Activated CD4-positive, alpha-beta T cell treated with anti-CD3 and anti-CD28 coated beads, Interleukin-2, amount 50 U/mL, for 48 hours (primary cell): ENCODE measurements around the gene CUX1.
"Not testable (repeated sequence)": the region's sequence is repeated elsewhere in the genome, so short reads cannot be mapped to it uniquely, and the experiment has no call there.

Source experiments
- DNase-seq, 2 experiments: peaks; one replicate each; pipeline ENCODE4 v3.0.0-alpha.2; 2020

Gene CUX1

GRCh38 chr7:101826081-101826835 lies 8.8 kb downstream of the CUX1 start:
- DNase-seq, result no peak

GRCh38 chr7:101828301-101829020 lies 11.0 kb downstream of the CUX1 start:
- DNase-seq, result no peak

- DNase-seq, result no peak
These were observed 11.9 kb downstream of the CUX1 start for GRCh38 chr7:101829374-101829773.

- DNase-seq, result no peak
These were observed 12.4 kb downstream of the CUX1 start for GRCh38 chr7:101829821-101830220.

GRCh38 chr7:101831396-101831795 lies 14.0 kb downstream of the CUX1 start:
- DNase-seq, result not testable (repeated sequence)

- no peak for DNase-seq
These were observed 14.8 kb downstream of the CUX1 start for GRCh38 chr7:101832205-101832631.

- DNase-seq, result no peak
These were observed 15.4 kb downstream of the CUX1 start for GRCh38 chr7:101832685-101833375.

- no peak for DNase-seq
These were observed 16.4 kb downstream of the CUX1 start for GRCh38 chr7:101833799-101834198.

GRCh38 chr7:101835136-101835535 lies 17.7 kb downstream of the CUX1 start:
- DNase-seq, result no peak

GRCh38 chr7:101837433-101837832 lies 20.0 kb downstream of the CUX1 start:
- DNase-seq, result not testable (repeated sequence)

- no peak for DNase-seq
These were observed 21.5 kb downstream of the CUX1 start for GRCh38 chr7:101838837-101839483.

- no peak for DNase-seq
These were observed 23.9 kb downstream of the CUX1 start for GRCh38 chr7:101841328-101841727.

- no peak for DNase-seq
These were observed 26.2 kb downstream of the CUX1 start for GRCh38 chr7:101843293-101844271.

GRCh38 chr7:101845974-101846373 lies 28.5 kb downstream of the CUX1 start:
- DNase-seq, result no peak

GRCh38 chr7:101846800-101847538 lies 29.5 kb downstream of the CUX1 start:
- no peak for DNase-seq

GRCh38 chr7:101848208-101848951 lies 31.0 kb downstream of the CUX1 start:
- DNase-seq, result no peak

GRCh38 chr7:101849314-101849713 lies 31.9 kb downstream of the CUX1 start:
- not testable (repeated sequence) for DNase-seq

GRCh38 chr7:101852364-101852763 lies 34.9 kb downstream of the CUX1 start:
- DNase-seq, result not testable (repeated sequence)

- no peak for DNase-seq
These were observed 36.3 kb downstream of the CUX1 start for GRCh38 chr7:101853684-101854083.
